Measurements from ENCODE around the gene ANKRD36C.
"Not testable (repeated sequence)": the region's sequence is repeated elsewhere in the genome, so short reads cannot be mapped to it uniquely, and the experiment has no call there.

Gene ANKRD36C

DNA sequence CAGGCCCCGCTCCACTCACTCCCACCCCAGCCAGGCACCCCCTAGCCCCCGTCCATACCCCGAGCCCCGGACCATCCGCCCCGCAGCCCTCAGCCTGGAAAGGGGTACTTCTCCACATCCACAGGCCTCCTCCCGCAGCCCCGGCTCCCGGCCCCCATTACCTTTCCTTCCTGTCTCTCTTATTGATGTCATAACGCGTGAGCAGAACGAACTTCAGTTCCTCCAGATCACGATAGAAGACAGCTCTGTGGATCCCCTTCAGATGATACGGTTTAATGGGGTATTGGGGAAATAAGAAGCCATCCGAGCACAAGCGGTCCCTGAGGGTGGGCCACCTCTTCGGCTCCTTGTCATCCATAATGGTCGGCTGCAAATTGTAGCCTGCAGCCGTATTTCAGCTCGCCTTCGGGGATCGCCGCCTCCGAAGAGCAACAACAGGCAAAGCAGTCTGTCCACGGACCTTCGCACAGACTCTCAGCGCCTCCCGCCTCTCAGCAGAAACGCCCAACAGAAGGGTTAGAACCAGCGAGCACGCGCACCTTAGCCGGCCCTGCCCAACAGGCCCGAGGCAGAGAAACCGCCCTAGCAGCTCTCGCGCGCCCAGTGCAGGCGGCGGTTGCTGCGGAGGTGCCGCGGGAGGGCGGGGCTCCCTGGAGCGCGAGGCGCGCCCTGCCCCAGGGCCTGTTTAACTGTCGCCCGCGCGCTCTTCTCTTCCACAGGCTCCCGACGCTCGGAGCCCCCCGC lies at the start of gene ANKRD36C:
TSS of gene ANKRD36C (minus strand) at position 474 of the 744 bp plus-strand sequence. CDS start at position 358, 116 bp downstream.
- DNase-seq: not testable (repeated sequence)

GRCh38 chr2:96035554-96035953 lies 43.9 kb upstream of the ANKRD36C start:
- DNase-seq: not testable (repeated sequence)

DNA sequence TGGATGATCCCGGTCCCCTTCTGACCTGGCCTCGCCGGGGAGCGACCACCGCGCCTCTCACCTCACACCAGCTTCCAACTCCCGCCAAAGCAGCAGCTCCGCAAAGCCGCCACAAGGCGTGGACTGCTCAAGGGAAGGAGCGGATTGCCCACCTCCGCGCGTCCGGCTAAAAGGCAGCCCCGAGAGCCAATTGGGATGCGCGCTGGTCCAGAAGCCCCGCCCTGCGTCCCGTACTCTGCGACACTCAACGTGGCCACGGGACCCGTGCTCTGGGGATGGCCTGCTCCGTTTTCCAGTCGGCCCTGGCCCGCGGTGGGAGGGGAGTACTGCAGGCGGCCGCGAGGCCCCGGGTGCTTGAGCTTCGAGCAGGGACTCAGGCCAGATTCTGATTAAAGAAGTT lies 43.2 kb upstream of the ANKRD36C start, which contains the start of gene GPAT2:
TSS of gene GPAT2 (minus strand) at position 125 of the 400 bp plus-strand sequence. CDS start 2,557 bp downstream, outside the sequence.
- not testable (repeated sequence) for DNase-seq

- DNase-seq: not testable (repeated sequence)
These were observed 42.4 kb upstream of the ANKRD36C start for GRCh38 chr2:96033997-96034396.

GRCh38 chr2:96027725-96028325 lies 36.2 kb upstream of the ANKRD36C start:
- DNase-seq: not testable (repeated sequence)

GRCh38 chr2:96025755-96026154 lies 34.1 kb upstream of the ANKRD36C start:
- DNase-seq: not testable (repeated sequence)

DNA sequence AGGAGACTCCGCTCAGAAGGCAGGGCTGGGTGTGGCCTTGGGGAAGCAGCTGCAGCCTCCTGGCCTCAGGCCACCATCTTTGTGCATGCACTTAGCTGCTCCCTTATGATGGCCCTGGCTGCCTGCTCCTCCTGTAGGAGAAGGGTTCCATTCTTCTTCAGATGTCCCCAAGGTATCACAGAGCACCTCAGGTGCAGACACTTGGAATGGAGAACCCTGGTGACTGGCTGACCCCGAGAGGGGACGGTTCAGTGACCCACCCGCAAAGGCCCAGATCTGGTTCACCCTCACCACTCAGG lies 33.5 kb upstream of the ANKRD36C start:
- no peak for DNase-seq

- no peak for DNase-seq
These were observed 32.9 kb upstream of the ANKRD36C start for GRCh38 chr2:96024336-96025193.

DNA sequence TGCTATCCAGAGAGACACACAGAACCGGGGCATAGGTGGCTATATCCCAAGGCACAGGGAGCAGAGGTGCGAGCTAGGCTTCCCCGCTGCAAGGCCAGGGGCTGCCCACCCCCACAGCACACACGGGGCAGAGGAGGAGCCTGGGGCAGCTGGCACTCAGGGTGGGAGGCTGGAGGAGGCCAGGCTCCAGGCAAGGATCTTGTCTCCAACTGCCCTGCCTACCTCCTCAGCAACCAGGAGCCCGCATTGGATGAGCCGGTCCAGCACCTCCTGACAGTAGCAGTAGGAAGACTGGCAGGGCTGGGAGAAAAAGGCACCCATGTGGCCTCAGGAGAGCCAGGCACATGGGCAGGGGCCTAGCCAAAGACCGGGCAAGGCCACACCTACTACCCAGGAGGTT lies 32.1 kb upstream of the ANKRD36C start:
- DNase-seq: not testable (repeated sequence)

- DNase-seq: not testable (repeated sequence)
These were observed 31.2 kb upstream of the ANKRD36C start for GRCh38 chr2:96022701-96023447.

- not testable (repeated sequence) for DNase-seq
These were observed 30.5 kb upstream of the ANKRD36C start for GRCh38 chr2:96022126-96022525.

DNA sequence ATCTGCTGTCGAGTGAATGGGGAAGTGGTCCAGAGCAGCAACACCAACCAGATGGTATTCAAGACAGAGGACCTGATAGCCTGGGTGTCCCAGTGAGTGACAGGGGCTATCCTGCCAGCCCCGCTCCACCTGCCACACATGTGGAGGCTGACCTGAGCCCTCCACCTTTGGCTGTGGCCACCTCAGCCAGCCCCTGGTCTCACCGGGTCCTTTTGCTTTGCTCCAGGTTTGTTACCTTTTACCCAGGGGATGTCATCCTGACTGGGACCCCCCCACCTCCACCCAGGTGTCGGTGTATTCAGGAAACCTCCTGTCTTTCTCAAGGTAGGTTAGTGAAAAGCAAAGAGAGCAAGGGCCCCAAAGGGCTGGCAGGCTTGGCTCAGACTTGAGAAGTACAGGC lies 29.5 kb upstream of the ANKRD36C start:
- not testable (repeated sequence) for DNase-seq

DNA sequence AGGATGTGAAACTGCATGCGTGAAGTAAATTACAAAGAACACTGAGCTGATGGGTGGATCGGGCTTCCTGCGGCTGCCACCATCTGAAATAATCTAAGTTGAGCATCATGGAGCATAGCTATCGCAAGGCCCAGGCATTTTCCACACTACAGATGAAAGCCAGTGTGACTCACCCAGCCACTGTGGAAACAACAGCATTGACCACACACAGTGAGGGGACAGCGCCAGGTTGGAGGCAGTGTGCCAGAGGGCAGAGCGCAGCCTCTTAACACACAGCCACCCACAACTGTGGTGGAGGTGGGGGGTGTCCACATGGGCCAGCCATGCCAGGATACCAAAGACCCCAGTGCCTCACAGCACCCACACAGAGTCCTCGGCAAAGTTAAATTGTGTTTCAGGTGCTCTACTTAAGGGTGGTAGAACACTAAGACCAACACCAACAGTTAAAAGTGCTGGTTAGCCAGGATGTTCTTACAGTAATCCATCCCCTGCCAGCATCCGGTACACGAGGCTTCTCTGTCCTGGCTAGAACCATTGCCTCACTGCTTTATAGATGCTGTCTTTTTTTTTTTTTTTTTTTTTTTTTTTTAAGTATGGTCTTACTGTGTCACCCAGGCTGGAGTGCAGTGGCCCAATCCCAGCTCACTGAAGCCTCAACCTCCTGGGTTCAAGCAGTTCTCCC lies 28.4 kb upstream of the ANKRD36C start:
- not testable (repeated sequence) for DNase-seq

DNA sequence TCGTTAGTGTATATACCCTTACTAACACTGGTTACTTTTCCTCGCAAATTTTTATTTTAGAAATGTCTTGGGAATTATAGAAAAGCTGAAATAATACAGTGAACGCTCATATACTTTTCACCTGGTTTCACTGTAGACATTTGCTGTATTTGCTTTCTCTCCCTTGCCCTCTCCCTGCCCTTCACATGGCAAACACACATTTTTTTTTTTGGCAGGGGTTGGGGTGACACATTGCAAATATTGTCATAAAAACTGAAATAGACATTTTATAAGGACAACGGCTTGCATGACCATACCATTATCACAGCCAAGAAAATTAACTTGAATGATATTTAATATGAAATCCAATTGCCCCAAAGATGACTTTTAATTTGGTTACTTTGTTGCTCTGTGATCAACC lies 24.7 kb upstream of the ANKRD36C start:
- DNase-seq: not testable (repeated sequence)

- not testable (repeated sequence) for DNase-seq
These were observed 21.2 kb upstream of the ANKRD36C start for GRCh38 chr2:96012792-96013264.

DNA sequence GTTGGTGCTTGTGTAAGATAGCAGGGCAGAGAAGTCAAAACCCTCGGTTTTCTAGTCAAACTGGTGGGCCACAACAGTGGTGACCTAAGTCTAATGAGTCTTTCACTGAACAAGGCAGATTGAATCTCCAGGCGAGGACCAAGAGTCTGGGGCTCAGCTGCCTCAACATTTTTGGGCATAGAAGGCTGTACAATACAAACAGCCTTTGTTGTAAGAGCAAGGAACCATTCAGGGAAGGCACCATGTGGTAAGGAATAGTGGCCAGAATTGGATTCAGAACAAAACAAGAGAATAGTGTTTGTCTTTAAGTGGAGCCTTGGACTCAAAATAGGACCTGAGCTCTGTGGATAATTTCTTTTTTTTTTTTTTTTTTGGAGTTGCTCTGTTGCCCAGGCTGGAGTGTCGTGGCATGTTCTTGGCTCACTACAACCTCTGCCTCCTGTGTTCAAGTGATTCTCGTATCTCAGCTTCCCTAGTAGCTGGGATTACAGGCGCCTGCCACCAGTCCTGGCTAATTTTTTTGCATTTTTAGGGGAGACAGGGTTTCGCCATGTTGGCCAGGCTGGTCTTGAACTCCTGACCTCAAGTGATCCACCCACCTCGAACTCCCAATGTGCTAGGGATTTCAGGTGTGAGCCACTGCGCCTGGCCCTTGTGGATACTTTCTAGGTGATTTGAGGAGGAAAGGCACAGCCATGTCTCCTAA lies 20.6 kb upstream of the ANKRD36C start:
- DNase-seq: not testable (repeated sequence)

DNA sequence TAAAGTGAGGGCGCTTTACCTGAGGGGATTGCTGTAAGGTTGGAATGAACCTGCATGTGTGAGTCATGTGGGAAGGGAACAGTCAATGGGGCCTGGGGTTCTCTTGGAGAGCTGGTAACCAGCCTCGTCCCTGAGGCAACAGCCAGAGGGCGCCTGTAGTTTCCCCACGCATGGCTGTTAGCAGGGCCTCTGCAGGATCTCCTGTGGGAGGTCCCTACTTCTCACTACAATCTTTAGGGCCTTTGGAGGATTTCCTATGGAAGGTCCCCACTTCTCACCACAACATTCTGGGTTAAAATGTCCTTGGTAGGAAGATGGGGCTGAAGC lies 19.5 kb upstream of the ANKRD36C start:
- DNase-seq: not testable (repeated sequence)

GRCh38 chr2:96010320-96011128 lies 18.9 kb upstream of the ANKRD36C start:
- not testable (repeated sequence) for DNase-seq

DNA sequence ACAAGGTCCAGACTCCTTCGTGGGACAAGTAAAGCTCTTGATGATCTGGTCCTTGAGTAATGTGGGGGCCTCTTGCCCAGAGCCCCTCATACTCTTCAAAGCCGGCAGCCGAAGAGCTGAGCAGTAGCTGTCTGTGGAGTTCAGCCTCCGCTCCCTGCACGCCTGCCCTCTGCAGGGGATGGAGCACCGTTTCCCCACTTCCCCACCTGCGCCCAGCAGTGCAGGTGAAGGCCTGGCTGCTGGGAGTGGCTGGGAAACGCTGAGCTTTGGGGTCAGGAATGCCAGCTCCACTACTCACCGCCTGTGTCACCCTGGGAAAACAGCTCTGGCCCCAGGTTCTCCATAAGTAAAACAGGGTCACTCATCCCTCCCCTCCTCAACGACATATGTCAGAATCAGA lies 18.2 kb upstream of the ANKRD36C start:
- not testable (repeated sequence) for DNase-seq

DNA sequence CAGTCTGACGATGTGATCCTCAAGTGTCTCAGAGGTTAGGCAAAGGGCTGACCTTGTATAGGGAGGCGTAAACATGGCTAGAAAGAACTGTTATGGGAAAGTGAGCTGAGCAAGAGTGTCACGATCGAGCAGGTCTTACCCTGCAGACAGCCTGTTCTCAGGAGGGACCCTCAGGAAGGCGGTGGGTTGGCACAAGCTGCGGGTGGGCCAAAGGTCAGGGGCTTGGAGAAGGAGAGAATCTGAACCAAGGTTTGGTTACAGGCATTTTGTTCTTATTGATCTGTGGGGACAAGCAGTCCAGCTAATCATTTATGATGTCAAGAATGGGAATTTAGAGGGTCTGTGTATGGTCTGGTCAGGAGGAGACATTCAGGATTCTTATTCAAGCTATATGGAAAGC lies 16.4 kb upstream of the ANKRD36C start:
- DNase-seq: not testable (repeated sequence)
